DOHH2 (cell line): ENCODE data around the gene EPS8L2.

Experiments
- H3F3A ChIP-seq: fragments of 200-600 bp; sonication (generic), shearing (Covaris generic); 2 replicates; pipeline ENCODE4 v1.6.0; 2016; ENCODE audit warnings: antibody characterized with exemption, mild to moderate bottlenecking; ENCODE audit not compliant: control insufficient read depth, insufficient read depth
- H3K27ac ChIP-seq: fragments of 200-600 bp; sonication (generic); 2 replicates; pipeline ENCODE4 v1.5.1; 2014; ENCODE audit warnings: low read depth, mild to moderate bottlenecking, low read length, moderate library complexity
- H3K27me3 ChIP-seq: fragments of 200-600 bp; sonication (generic); 2 replicates; pipeline ENCODE4 v1.6.1; 2014; ENCODE audit warnings: mild to moderate bottlenecking, low read length, mixed read lengths; ENCODE audit not compliant: control insufficient read depth
- H3K36me3 ChIP-seq: fragments of 200-600 bp; sonication (generic); 2 replicates; pipeline ENCODE4 v1.6.1; 2014; ENCODE audit warnings: mild to moderate bottlenecking, low read length, moderate library complexity, mixed read lengths; ENCODE audit not compliant: control insufficient read depth
- H3K4me1 ChIP-seq: fragments of 200-600 bp; sonication (generic); 2 replicates; pipeline ENCODE4 v1.6.1; 2014; ENCODE audit warnings: mild to moderate bottlenecking, low read length, mixed read lengths; ENCODE audit not compliant: control insufficient read depth
- H3K4me2 ChIP-seq: fragments of 200-600 bp; sonication (generic); 2 replicates; pipeline ENCODE4 v1.6.0; 2014; ENCODE audit warnings: mild to moderate bottlenecking, low read length, moderate library complexity
- H3K4me3 ChIP-seq: fragments of 200-600 bp; sonication (generic); 2 replicates; pipeline ENCODE4 v1.5.1; 2014; ENCODE audit warnings: mild to moderate bottlenecking, low read length, mixed read lengths
- H3K79me2 ChIP-seq: fragments of 200-600 bp; sonication (generic); 2 replicates; pipeline ENCODE4 v1.6.1; 2014; ENCODE audit warnings: mild to moderate bottlenecking, low read length, mixed read lengths; ENCODE audit not compliant: control insufficient read depth
- H3K9me2 ChIP-seq: fragments of 200-600 bp; sonication (generic); replicated peaks from 2 replicates; pipeline ENCODE4 v1.6.1; 2014; ENCODE audit warnings: mild to moderate bottlenecking, low read length, mixed read lengths; ENCODE audit not compliant: control insufficient read depth
- H3K9me3 ChIP-seq: fragments of 200-600 bp; sonication (generic); 2 replicates; pipeline ENCODE4 v1.6.1; 2014; ENCODE audit warnings: antibody characterized with exemption, low read length, mixed read lengths; ENCODE audit not compliant: control insufficient read depth, insufficient read depth
- H4K20me1 ChIP-seq: fragments of 200-600 bp; sonication (generic); 2 replicates; pipeline ENCODE4 v1.6.0; 2014; ENCODE audit warnings: low read depth, mild to moderate bottlenecking, antibody characterized with exemption, low read length, moderate library complexity; ENCODE audit not compliant: control insufficient read depth, insufficient read depth
- CTCF ChIP-seq: fragments of 200-600 bp; sonication (generic); IDR thresholded peaks from one replicate; pipeline ENCODE4 v1.5.1; 2014; ENCODE audit warnings: antibody characterized with exemption, mild to moderate bottlenecking, low read depth, low read length; ENCODE audit not compliant: poor library complexity, severe bottlenecking
- EZH2phosphoT487 ChIP-seq: fragments of 200-600 bp; sonication (generic); IDR thresholded peaks from 2 replicates; pipeline ENCODE4 v1.6.1; 2017; ENCODE audit warnings: borderline replicate concordance, mild to moderate bottlenecking, antibody characterized with exemption, low read length, moderate library complexity, mixed read lengths

Gene EPS8L2

GRCh38 chr11:761526-762108, 55.6 kb downstream of the EPS8L2 start:
- no peaks in the 10 kb centered on the region for H3K4me1 ChIP-seq
- 0 out of 2 replicates have a peak, but pooled peaks cover 5% of the 10 kb centered on the region for H4K20me1 ChIP-seq
- H3F3A ChIP-seq: peaks cover 7% of the 10 kb centered on the region
- no peaks in the 10 kb centered on the region for H3K27me3 ChIP-seq
- no peak for TF ChIP-seq CTCF
- TF ChIP-seq EZH2phosphoT487: no peak
- H3K27ac ChIP-seq: no peak overlapping the region
- no peak overlapping the region for H3K4me3 ChIP-seq
- H3K9me2 ChIP-seq: no peaks in the 10 kb centered on the region
- H3K4me2 ChIP-seq: no peak overlapping the region
- peaks cover 70% of the 10 kb centered on the region for H3K36me3 ChIP-seq
- no peaks in the 10 kb centered on the region for H3K9me3 ChIP-seq
- 0 out of 2 replicates have a peak, but pooled peaks cover 3% of the 10 kb centered on the region for H3K79me2 ChIP-seq

- Histone ChIP-seq H4K20me1 (0 out of 2 replicates have a peak, but pooled peaks cover 7% of the 10 kb centered on the region), H3K27ac (no peak overlapping the region), H3K4me3 (no peak overlapping the region), H3K79me2 (no peaks in the 10 kb centered on the region; the same call in 1 of the 2 replicates), H3K9me3 (no peaks in the 10 kb centered on the region), H3K9me2 (no peaks in the 10 kb centered on the region), H3K4me1 (no peaks in the 10 kb centered on the region), H3K36me3 (peaks cover 71% of the 10 kb centered on the region), H3K27me3 (no peaks in the 10 kb centered on the region), H3F3A (peaks cover 13% of the 10 kb centered on the region), H3K4me2 (no peak overlapping the region)
- no peak for TF ChIP-seq CTCF
- no peak for TF ChIP-seq EZH2phosphoT487
These were observed 56.5 kb downstream of the EPS8L2 start for GRCh38 chr11:762421-763072.

GRCh38 chr11:763073-763463, 57.0 kb downstream of the EPS8L2 start:
- Histone ChIP-seq H3F3A (peaks cover 13% of the 10 kb centered on the region), H3K4me2 (no peak overlapping the region), H4K20me1 (0 out of 2 replicates have a peak, but pooled peaks cover 7% of the 10 kb centered on the region)

More at GRCh38 chr11:763073-763463, 57.0 kb downstream of the EPS8L2 start:
- TF ChIP-seq CTCF (no peak), EZH2phosphoT487 (no peak)
- Histone ChIP-seq H3K79me2 (no peaks in the 10 kb centered on the region; the same call in 1 of the 2 replicates), H3K4me3 (no peak overlapping the region), H3K4me1 (no peaks in the 10 kb centered on the region), H3K27me3 (no peaks in the 10 kb centered on the region), H3K9me3 (no peaks in the 10 kb centered on the region), H3K36me3 (peaks cover 70% of the 10 kb centered on the region), H3K9me2 (no peaks in the 10 kb centered on the region), H3K27ac (no peak overlapping the region)
